ENCODE results near the gene CORO1C. TPM values are rescaled to one million over a fixed set of nuclear protein-coding genes. Genes with fewer than 3 reads are reported as not detected.
A peak's percentile ranks its signal among the peaks of the same experiment; 100 is the strongest.

Gene CORO1C
- total RNA-seq, 2 donors from 2014 or later, result 59.6 to 70.7 TPM

GRCh38 chr12:108685469-108686260 lies 45.7 kb downstream of the CORO1C start:
- Histone ChIP-seq H3K36me3 (no peaks in the 10 kb centered on the region), H3K4me3 (no peak overlapping the region), H3K4me1 (peaks cover 0 to 72% of the 10 kb centered on the region in 2 donors), H3K9me3 (no peaks in the 10 kb centered on the region), H3K27me3 (no peaks in the 10 kb centered on the region), H3K27ac (peak overlapping the region; percentile 96 to 98)
- no peak for DNase-seq (ENCODE audit: low spot score)
- no peak for TF ChIP-seq CTCF (IDR thresholded peaks at IDR 0.05)

- Histone ChIP-seq H3K4me3 (no peak overlapping the region), H3K9me3 (no peaks in the 10 kb centered on the region), H3K36me3 (no peaks in the 10 kb centered on the region), H3K27me3 (no peaks in the 10 kb centered on the region), H3K27ac (peak overlapping the region; percentile 96 to 98), H3K4me1 (peaks cover 0 to 55% of the 10 kb centered on the region in 2 donors)
- no peak for DNase-seq (ENCODE audit: low spot score)
- TF ChIP-seq CTCF (IDR thresholded peaks at IDR 0.05), result no peak
Measured at GRCh38 chr12:108683906-108684556, 47.3 kb downstream of the CORO1C start.

- no peak for DNase-seq (ENCODE audit: low spot score)
- H3K4me1 ChIP-seq, result peaks cover 0 to 34% of the 10 kb centered on the region in 2 donors
- H3K4me3 ChIP-seq, result no peak overlapping the region
- H3K27me3 ChIP-seq, result no peaks in the 10 kb centered on the region
- peaks cover 14% of the 10 kb centered on the region for H3K36me3 ChIP-seq
- TF ChIP-seq CTCF (IDR thresholded peaks at IDR 0.05), result no peak
- H3K9me3 ChIP-seq, result no peaks in the 10 kb centered on the region
- peak overlapping the region; percentile 19 to 30 for H3K27ac ChIP-seq
Measured at GRCh38 chr12:108681317-108681716, 50.0 kb downstream of the CORO1C start.

GRCh38 chr12:108679106-108679681 lies 52.1 kb downstream of the CORO1C start:
- DNase-seq (ENCODE audit: low spot score), result no peak
- peak overlapping the region; percentile 19 to 34 for H3K27ac ChIP-seq
- no peaks in the 10 kb centered on the region for H3K27me3 ChIP-seq
- H3K9me3 ChIP-seq, result no peaks in the 10 kb centered on the region
- peaks cover 0 to 12% of the 10 kb centered on the region in 2 donors for H3K4me1 ChIP-seq
- no peak overlapping the region for H3K4me3 ChIP-seq
- TF ChIP-seq CTCF (IDR thresholded peaks at IDR 0.05), result no peak
- H3K36me3 ChIP-seq, result peaks cover 14% of the 10 kb centered on the region

- Histone ChIP-seq H3K4me3 (no peak overlapping the region), H3K27me3 (no peaks in the 10 kb centered on the region), H3K36me3 (peaks cover 16% of the 10 kb centered on the region), H3K9me3 (no peaks in the 10 kb centered on the region), H3K4me1 (peaks cover 0 to 7% of the 10 kb centered on the region in 2 donors), H3K27ac (peak overlapping the region in 1 of 2 donors; percentile 34)
- TF ChIP-seq CTCF (IDR thresholded peaks at IDR 0.05), result no peak
- DNase-seq (ENCODE audit: low spot score), result no peak
Measured at GRCh38 chr12:108678104-108678730, 53.1 kb downstream of the CORO1C start.

Measured in right atrium auricular region (tissue), 2 donors.